Erythroblast (primary cell): ENCODE measurements around the gene TMEM259.

Experiments
- DNase-seq, 2 experiments: peaks; one replicate each; lab custom pipeline; 2025; lab: John Stamatoyannopoulos, UW
- GATA1 ChIP-seq: IDR thresholded peaks from 2 replicates; pipeline ENCODE4 v1.6.1; 2011; ENCODE audit warnings: low read depth, mild to moderate bottlenecking, control low read depth, low read length, moderate library complexity
- POLR2A ChIP-seq: IDR thresholded peaks from 2 replicates; pipeline ENCODE4 v1.6.1; 2011; ENCODE audit warnings: mild to moderate bottlenecking, low read length

Gene TMEM259

GRCh38 chr19:1063030-1063908 lies 42.3 kb upstream of the TMEM259 start:
- TF ChIP-seq GATA1 (no peak), POLR2A (no peak)
- DNase-seq = peak; percentile 85 to 86

- no peak for DNase-seq
- no peak for TF ChIP-seq POLR2A
- no peak for TF ChIP-seq GATA1
Observed at GRCh38 chr19:1062387-1063029, 41.6 kb upstream of the TMEM259 start.

- no peak for DNase-seq
- no peak for TF ChIP-seq GATA1
- no peak for TF ChIP-seq POLR2A
Observed at GRCh38 chr19:1061987-1062386, 41.1 kb upstream of the TMEM259 start.

GRCh38 chr19:1060689-1061088 lies 39.8 kb upstream of the TMEM259 start:
- no peak for DNase-seq
- TF ChIP-seq GATA1 (no peak), POLR2A (no peak)

GRCh38 chr19:1058112-1058511 lies 37.2 kb upstream of the TMEM259 start:
- no peak for TF ChIP-seq POLR2A
- DNase-seq = no peak

- no peak for TF ChIP-seq GATA1
- no peak for TF ChIP-seq POLR2A
- no peak for DNase-seq
Observed at GRCh38 chr19:1057176-1057855, 36.4 kb upstream of the TMEM259 start.

GRCh38 chr19:1055886-1056620 lies 35.1 kb upstream of the TMEM259 start:
- no peak for DNase-seq
- no peak for TF ChIP-seq GATA1
- no peak for TF ChIP-seq POLR2A

GRCh38 chr19:1055028-1055425 lies 34.1 kb upstream of the TMEM259 start:
- no peak for DNase-seq
- TF ChIP-seq POLR2A (no peak), GATA1 (no peak)

- DNase-seq = no peak
- TF ChIP-seq POLR2A = no peak
- no peak for TF ChIP-seq GATA1
Observed at GRCh38 chr19:1054102-1055027, 33.4 kb upstream of the TMEM259 start.

GRCh38 chr19:1053176-1054101 lies 32.5 kb upstream of the TMEM259 start:
- TF ChIP-seq POLR2A (no peak), GATA1 (no peak)
- DNase-seq = no peak

- no peak for DNase-seq
- TF ChIP-seq POLR2A = no peak
- no peak for TF ChIP-seq GATA1
Observed at GRCh38 chr19:1052349-1052975, 31.5 kb upstream of the TMEM259 start.

- no peak for TF ChIP-seq GATA1
- no peak for DNase-seq
Observed at GRCh38 chr19:1051791-1052190, 30.9 kb upstream of the TMEM259 start.
